Dendritic cell treated with granulocyte-macrophage colony-stimulating factor and Interleukin-4, amounts not matched to agents 40 ng/mL and 50 ng/mL, for 4 days (primary cell): ENCODE measurements around the gene SGTA.

Experiments
- H3K27ac Mint-ChIP-seq: one replicate; pipeline ENCODE4 v1.8.0; 2022; ENCODE audit warnings: mild to moderate bottlenecking, mixed read lengths
- H3K27me3 Mint-ChIP-seq: one replicate; pipeline ENCODE4 v1.8.0; 2022; ENCODE audit warnings: mild to moderate bottlenecking, mixed read lengths
- H3K36me3 Mint-ChIP-seq: one replicate; pipeline ENCODE4 v1.8.0; 2022; ENCODE audit warnings: low read depth, mixed read lengths
- H3K4me1 Mint-ChIP-seq: one replicate; pipeline ENCODE4 v1.8.0; 2022; ENCODE audit warnings: low read depth, mixed read lengths
- H3K4me3 Mint-ChIP-seq: one replicate; pipeline ENCODE4 v1.8.0; 2022; ENCODE audit warnings: mild to moderate bottlenecking, moderate library complexity, mixed read lengths
- H3K9me3 Mint-ChIP-seq: one replicate; pipeline ENCODE4 v1.8.0; 2022; ENCODE audit warnings: mixed read lengths
- intact Hi-C: fragments of 100-400 bp; cut with micrococcal nuclease; formaldehyde crosslinking; loops from one replicate; pipeline ENCODE4 v1.15.0; 2022

SGTA gene

DNA sequence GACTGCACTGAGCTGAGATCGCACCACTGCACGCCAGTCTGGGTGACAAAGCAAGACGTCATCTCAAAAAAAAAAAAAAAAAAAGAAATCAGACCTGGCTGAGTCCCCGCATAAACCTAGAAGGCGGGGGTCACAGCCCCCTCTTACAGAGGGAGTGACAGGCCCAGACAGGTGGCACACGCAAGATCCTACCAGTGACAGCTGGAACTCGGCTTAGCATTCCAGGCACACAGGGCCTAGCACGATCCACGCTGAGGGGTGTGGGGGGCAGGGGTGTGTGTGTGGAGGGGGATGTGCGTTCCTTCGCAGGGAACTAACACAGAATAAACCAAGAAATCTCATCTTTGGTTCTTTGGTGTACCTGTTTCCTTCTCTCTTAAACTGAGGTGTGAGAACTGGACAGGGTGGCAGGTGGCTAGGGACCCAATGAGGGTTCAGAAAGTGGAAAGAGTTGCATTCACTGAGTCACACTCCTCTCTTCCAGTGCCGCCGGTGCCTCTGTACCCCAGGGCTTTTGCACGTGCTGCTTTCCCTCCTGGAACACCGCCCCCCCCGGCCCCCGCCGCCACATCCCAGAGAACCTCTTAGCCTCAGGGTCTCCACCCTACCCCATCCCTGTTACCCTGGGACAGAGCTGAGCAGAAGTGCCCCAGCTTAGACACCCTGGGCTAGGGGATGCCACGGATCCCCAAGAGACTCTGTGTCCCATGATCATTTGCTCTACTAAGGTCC, 5.0 kb downstream of the SGTA start:
- Mint-ChIP-seq H3K4me3 (no peak overlapping the region), H3K27me3 (no peaks in the 10 kb centered on the region), H3K27ac (peak overlapping the region; percentile 93), H3K4me1 (peaks cover 68% of the 10 kb centered on the region), H3K9me3 (no peaks in the 10 kb centered on the region), H3K36me3 (peaks cover 58% of the 10 kb centered on the region)
- intact Hi-C loops = no loop called here

DNA sequence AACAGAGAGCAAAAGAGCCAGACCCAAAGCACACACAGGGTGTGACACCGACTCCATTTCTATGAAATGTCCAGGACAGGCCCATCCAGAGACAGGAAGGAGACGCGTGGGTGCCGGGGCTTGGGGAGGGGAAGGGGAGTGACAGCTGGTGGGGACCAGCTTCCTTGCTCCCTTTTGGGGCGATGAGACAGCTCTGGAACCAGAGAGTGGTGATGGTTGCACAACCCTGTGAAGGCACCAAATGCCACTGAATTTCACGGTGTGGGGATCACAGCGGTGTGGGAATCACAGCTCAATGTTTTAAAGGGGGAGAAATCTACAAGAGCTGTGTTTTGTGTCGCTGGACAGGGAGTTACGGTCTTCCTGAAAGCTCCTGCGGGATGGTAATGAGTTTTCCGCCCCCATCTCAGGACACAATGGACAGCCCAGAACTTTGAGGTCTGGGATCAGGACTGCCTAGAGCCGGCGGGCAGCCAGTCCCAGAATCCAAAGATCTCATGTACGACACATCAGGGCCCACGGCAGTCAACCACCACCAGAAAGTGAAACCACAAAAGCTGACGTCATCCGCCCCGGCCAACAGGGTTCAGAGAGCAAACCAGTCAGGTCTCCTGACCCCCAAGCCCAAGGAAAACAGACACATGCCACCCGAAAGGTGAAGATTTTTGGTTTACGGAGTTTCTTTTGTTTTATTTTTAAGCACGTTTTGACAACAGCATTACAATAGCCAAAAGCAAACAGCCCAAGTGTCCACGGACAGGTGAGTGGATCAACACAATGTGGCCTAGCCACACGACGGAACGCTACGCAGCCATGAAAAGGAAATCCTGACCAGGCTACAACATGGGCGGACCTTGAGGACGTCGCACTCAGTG, 7.3 kb downstream of the SGTA start:
- Mint-ChIP-seq H3K4me1 (peaks cover 70% of the 10 kb centered on the region), H3K36me3 (peaks cover 63% of the 10 kb centered on the region), H3K27me3 (no peaks in the 10 kb centered on the region), H3K4me3 (peak overlapping the region; percentile 74), H3K27ac (peak overlapping the region; percentile 93), H3K9me3 (no peaks in the 10 kb centered on the region)
- intact Hi-C loops = loop anchor here (1.0 kb wide), 1 partner anchor 8 kb away; the partner anchor contains the start of gene SGTA

DNA sequence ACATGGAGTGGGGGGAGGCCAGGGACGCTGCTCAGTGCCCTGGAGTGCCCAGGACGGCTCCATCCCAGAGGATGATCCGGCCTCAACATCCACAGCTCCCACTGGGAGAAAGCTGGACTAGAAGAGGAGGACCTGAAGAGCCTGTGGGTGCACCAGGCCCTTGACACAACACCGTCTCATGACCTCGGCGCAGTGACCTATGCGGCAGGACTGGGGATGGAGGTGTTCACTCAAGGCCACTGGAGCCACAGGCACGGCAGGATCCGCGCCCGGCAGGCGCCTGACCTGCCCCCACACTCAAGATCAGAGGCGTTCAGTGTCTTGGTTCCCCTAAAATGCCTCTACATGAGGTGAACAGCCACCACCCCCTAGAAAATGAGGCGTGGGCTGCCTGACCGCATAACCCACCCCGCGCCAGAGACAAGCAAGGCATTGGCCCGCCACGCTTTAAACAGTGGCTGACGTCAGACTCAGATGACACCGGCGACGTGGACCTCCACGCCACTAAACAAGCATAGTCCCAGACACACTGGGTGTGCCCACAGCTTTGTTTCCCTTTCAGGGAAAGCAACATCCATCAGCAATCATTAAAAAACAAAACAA, 8.0 kb downstream of the SGTA start:
- H3K9me3 Mint-ChIP-seq = no peaks in the 10 kb centered on the region
- intact Hi-C loops = loop anchor here (1.0 kb wide), 1 partner anchor 8 kb away; the partner anchor contains the start of gene SGTA
- peaks cover 56% of the 10 kb centered on the region for H3K36me3 Mint-ChIP-seq
- peak overlapping the region; percentile 93 for H3K27ac Mint-ChIP-seq
- no peaks in the 10 kb centered on the region for H3K27me3 Mint-ChIP-seq
- peak overlapping the region; percentile 74 for H3K4me3 Mint-ChIP-seq
- H3K4me1 Mint-ChIP-seq = peaks cover 70% of the 10 kb centered on the region

DNA sequence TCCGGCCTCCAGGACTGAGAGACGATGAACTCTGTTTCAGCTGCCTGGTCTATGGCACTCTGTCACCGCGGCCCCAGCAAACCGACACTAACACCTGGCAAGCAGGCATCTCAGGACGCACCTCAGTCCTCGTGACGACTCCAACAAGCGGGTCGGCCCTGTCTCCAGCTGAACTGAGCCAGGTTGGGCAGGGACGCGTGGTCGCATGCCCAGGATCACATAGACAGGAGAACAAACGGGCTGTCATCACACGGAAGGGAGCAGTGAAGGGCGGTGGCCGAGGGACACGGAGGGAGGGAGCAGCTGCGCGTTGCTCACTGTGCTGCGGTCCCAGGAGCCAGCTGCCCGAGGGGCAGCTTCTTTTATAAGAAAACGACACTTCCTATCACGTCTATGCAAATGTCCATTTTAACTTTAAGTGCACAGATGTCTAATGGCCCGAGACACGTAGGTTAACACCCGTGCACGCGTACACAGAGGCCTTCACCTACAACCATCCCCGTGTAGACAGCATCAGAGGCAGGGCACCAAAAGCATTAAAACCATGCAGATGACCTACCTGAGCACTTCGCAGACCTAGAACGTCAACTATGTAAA, 8.9 kb downstream of the SGTA start:
- peaks cover 73% of the 10 kb centered on the region for H3K4me1 Mint-ChIP-seq
- H3K27me3 Mint-ChIP-seq = no peaks in the 10 kb centered on the region
- peak overlapping the region; percentile 93 for H3K27ac Mint-ChIP-seq
- H3K36me3 Mint-ChIP-seq = peaks cover 54% of the 10 kb centered on the region
- no peak overlapping the region for H3K4me3 Mint-ChIP-seq
- no peaks in the 10 kb centered on the region for H3K9me3 Mint-ChIP-seq
- intact Hi-C loops = no loop called here

DNA sequence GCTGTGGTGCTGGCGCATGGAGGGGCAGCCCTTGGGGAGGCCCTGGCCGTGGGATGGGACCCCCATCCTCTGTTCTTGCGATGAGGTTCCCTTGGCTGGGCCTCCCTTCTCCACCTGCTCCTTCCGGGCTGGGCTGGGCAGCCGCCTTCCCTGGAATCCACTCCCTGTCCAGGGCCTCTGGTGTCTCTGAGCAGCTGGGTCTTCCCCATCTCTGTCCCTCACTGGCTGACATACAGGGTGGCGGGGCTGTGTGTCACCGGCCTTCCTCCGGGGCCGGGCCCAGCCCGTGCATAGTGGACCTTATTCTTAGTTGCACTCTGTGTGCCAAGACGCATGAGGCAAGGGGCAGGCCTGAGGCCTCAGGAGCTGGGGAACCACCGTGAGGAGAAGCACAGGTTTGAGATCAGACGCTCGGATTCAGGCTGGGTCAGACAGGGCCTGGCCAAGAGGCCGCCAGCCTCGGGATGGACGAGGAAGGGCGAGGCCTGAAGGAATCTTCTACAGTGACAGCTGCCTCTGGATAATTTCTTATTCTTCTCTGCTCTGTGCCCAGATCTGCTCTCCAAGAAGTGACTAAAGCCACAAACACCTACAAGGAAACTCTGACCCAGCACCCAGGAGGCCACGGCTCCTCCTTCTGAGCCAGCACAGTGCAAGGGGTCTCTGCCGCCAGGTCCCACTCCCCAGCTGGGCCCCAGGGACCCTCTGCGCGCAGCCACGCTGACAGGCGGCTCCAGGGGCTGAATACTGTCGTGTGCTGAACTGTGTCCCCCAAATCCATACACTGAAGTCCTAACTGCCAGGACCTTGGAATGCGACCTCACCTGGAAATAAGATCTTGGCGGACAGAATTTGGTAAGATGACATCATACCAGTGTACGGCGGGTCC, 11.0 kb downstream of the SGTA start:
- peaks cover 68% of the 10 kb centered on the region for H3K4me1 Mint-ChIP-seq
- no peak overlapping the region for H3K4me3 Mint-ChIP-seq
- H3K27ac Mint-ChIP-seq = peak overlapping the region; percentile 84
- H3K27me3 Mint-ChIP-seq = no peaks in the 10 kb centered on the region
- intact Hi-C loops = no loop called here
- H3K9me3 Mint-ChIP-seq = no peaks in the 10 kb centered on the region
- peaks cover 54% of the 10 kb centered on the region for H3K36me3 Mint-ChIP-seq

DNA sequence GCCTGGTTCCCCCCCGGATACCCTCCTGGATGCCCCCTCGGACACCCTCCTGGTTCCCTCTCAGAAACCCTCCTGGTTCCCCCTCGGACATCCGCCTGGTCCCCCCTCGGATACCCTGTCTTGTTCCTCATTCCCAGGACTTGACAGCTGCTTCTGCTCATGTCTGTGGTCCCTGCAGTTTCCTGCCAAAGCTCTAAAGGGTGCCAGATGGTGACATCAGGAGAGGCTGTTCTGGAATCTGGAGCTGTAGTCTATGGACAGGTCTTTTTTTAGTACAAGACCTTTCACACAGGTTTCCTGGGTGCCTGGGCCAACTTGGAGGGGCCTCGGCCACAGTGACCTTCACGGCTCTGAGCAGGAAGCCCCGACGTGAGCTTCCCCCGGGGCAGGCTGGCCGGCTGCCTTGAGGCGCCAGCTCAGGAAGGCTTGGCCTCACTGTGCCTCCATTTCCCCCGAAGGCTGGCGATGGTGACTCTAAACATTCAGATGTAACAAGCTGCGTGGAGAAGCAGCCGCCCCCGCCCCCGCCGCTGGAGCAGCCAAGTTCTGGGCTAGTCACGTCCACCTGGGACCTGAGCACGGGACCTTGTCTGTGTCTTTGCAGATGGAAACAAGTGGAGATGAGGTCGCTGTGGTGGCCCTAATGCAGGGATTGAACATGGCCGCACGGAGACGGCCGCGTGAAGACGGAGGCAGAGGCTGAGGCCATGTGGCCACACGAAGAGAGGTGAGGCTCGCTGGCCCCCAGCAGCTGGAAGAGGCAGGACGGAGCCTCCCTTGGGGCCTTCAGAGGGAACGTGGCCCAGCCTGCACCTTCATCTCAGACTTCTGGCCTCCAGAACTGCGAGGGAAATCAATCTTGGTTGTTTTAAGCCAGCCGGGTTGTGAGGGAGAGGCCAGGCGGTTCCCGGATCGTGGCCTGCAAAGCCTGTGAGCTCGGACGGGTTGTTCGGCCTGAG, 12.7 kb downstream of the SGTA start:
- intact Hi-C loops = no loop called here
- peak overlapping the region; percentile 57 for H3K4me3 Mint-ChIP-seq
- no peaks in the 10 kb centered on the region for H3K27me3 Mint-ChIP-seq
- H3K36me3 Mint-ChIP-seq = peaks cover 68% of the 10 kb centered on the region
- H3K27ac Mint-ChIP-seq = peak overlapping the region; percentile 84
- H3K9me3 Mint-ChIP-seq = no peaks in the 10 kb centered on the region
- peaks cover 51% of the 10 kb centered on the region for H3K4me1 Mint-ChIP-seq

DNA sequence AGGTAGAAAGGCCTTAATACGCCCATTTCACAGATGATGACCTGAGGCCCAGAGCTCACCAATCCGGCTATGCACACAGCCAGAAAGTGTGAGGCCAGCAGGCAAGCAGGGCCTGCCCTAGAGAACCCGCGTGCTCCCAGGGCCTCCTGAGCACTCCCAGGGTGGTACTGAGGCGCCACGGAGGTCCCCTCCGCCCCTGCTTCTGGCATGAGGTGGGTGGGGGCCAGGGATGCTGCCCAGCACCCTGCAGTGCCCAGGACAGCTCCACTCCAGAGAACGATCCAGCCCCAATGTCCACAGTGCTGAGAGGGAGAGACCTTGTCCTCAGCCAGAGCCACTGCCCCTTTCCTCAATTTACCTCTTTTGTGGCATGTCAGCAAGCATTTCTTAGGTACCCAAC, 13.9 kb downstream of the SGTA start:
- intact Hi-C loops = no loop called here
- peak overlapping the region; percentile 84 for H3K27ac Mint-ChIP-seq
- H3K4me1 Mint-ChIP-seq = peaks cover 40% of the 10 kb centered on the region
- H3K4me3 Mint-ChIP-seq = no peak overlapping the region
- no peaks in the 10 kb centered on the region for H3K9me3 Mint-ChIP-seq
- H3K27me3 Mint-ChIP-seq = no peaks in the 10 kb centered on the region
- H3K36me3 Mint-ChIP-seq = peaks cover 73% of the 10 kb centered on the region

DNA sequence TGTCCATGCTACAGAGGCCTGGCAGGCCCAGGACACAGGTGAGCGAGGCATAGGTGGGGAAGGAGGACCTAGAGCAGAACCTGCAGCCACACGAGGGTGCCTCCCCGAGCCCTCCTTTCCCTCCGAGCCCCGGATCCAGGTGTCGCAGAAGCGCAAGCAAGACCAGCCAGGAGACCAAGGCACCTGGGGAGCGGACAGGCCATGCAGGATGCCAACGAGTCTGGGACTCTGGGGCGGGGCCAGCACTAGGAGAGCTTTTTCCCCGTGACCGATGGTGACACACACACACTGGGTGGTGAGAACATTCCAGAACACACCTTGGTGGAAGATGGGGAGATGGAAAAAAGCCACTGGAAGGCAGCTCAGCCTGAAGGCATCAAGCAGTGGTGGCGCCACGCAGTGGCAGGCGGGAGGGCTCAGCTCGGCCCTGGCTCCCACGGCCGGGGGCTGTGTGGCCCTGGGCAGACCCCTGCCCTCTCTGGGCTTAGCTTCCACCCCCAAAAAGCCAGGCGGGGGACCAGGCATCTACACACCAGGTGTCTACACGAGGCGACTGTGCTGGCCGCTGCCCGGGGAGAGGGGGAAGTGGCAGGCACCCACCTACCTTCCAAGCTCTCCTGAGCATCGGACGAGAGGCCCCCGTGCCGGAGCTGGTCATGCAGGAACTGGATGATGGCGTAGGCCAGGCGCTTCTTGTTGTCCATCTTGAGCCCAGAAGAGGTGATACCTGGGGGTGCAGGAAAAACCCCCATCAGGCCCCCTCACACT, 14.5 kb downstream of the SGTA start:
- no peaks in the 10 kb centered on the region for H3K9me3 Mint-ChIP-seq
- H3K36me3 Mint-ChIP-seq = peaks cover 74% of the 10 kb centered on the region
- no peak overlapping the region for H3K4me3 Mint-ChIP-seq
- intact Hi-C loops = no loop called here
- H3K4me1 Mint-ChIP-seq = peaks cover 35% of the 10 kb centered on the region
- peak overlapping the region; percentile 10 for H3K27ac Mint-ChIP-seq
- no peaks in the 10 kb centered on the region for H3K27me3 Mint-ChIP-seq

DNA sequence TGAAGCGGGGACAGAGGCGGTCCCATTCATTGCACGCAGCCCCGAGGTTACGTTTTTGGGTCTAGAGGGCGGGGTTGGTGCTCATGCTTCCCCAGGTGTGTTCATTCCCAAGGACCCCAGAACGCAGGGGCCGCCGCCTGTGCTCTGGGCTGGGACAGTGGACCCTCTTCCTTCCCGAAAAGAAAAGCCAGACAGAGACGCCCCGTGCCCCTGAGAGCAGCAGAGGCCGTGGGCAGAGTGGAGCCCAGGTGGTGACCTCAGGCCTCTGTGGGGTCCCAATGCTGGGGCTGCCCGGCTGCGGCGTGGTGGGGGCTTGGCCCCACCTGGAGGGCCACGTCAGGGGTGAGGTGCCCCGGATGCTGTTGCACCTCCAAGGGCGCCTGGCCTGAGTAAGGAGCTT, 15.4 kb downstream of the SGTA start:
- no peak overlapping the region for H3K4me3 Mint-ChIP-seq
- peaks cover 34% of the 10 kb centered on the region for H3K4me1 Mint-ChIP-seq
- intact Hi-C loops = no loop called here
- H3K36me3 Mint-ChIP-seq = peaks cover 80% of the 10 kb centered on the region
- no peaks in the 10 kb centered on the region for H3K9me3 Mint-ChIP-seq
- peak overlapping the region; percentile 10 for H3K27ac Mint-ChIP-seq
- no peaks in the 10 kb centered on the region for H3K27me3 Mint-ChIP-seq

DNA sequence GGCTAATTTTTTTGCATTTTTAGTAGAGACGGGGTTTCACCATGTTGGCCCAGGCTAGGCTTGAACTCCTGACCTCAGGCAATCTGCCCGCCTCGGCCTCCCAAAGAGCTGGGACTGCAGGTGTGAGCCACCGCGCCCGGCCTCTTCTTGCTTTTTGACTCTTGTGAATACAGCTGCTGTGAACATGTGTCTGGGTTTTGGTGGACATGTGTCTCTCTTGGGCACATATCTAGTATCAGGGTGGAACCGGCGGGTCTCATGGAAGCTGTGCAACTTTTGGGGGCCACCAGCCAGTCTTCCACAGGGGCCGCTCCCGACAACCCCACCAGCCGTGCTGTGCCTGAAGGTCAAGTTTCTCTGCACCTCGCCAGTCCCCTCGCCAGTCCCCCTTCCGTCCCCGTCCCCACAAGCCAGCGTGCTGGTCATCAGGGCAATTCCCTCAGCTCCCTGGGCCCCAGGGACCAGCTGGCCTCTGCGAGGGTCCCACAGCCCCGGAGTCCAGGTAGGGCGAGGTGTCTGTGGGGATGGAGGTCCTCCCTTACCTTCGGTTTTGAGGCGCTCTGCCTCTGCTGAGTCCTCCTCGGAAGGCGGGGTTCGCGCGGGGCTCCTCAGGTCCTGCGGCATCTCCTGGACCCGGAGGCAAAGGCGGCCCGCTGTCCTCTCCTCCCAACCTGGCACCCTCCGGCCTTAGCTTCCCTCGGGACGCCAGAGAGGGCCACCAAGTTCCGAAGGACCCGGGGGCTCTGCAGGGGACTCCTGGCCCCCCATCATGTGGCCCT, 16.3 kb downstream of the SGTA start:
- peaks cover 25% of the 10 kb centered on the region for H3K4me1 Mint-ChIP-seq
- H3K36me3 Mint-ChIP-seq = peaks cover 80% of the 10 kb centered on the region
- no peak overlapping the region for H3K4me3 Mint-ChIP-seq
- no peak overlapping the region for H3K27ac Mint-ChIP-seq
- intact Hi-C loops = no loop called here
- H3K27me3 Mint-ChIP-seq = no peaks in the 10 kb centered on the region
- H3K9me3 Mint-ChIP-seq = no peaks in the 10 kb centered on the region

DNA sequence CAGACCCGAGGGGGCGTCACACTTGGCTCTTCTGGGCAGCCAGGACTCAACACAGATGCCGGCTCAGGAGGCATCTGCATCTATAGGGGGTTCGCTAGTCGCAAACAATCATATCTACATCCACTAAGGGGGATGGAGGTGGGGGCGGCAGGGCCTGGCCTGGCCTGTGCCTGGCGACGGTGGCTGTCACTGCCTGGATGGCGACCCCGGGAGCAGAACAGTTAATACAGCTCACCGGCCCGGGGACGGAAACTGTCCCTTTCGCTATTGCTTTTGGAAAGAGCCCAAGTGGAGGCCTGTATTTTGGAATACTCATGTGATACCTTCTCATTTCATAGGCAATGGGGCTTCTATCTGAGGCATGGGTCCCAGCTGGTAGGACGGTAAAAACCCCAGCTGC, 17.7 kb downstream of the SGTA start:
- Mint-ChIP-seq H3K27me3 (no peaks in the 10 kb centered on the region), H3K4me1 (peaks cover 11% of the 10 kb centered on the region)
- intact Hi-C loops = no loop called here

More for the DNA sequence above, 17.7 kb downstream of the SGTA start:
- H3K9me3 Mint-ChIP-seq = no peaks in the 10 kb centered on the region
- H3K4me3 Mint-ChIP-seq = no peak overlapping the region
- no peak overlapping the region for H3K27ac Mint-ChIP-seq
- peaks cover 89% of the 10 kb centered on the region for H3K36me3 Mint-ChIP-seq
